A549 treated with AZD9567 at 1 μM for 4 hours (cell line): ENCODE measurements around the gene TMPRSS4. TPM values are rescaled to one million over a fixed set of nuclear protein-coding genes. Genes with fewer than 3 reads are reported as not detected.

Source experiments
- total RNA-seq: library from RNA; stranded (reverse); fragments of 200-300 nt; extraction: Qiagen RNA extraction; gene quantifications from 5 replicates; pipeline ENCODE4 v1.2.3, GENCODE V29; 2022; ENCODE audit not compliant: insufficient read depth

TMPRSS4 gene, protein sequence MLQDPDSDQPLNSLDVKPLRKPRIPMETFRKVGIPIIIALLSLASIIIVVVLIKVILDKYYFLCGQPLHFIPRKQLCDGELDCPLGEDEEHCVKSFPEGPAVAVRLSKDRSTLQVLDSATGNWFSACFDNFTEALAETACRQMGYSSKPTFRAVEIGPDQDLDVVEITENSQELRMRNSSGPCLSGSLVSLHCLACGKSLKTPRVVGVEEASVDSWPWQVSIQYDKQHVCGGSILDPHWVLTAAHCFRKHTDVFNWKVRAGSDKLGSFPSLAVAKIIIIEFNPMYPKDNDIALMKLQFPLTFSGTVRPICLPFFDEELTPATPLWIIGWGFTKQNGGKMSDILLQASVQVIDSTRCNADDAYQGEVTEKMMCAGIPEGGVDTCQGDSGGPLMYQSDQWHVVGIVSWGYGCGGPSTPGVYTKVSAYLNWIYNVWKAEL
- total RNA-seq, result not detected in 5 replicates

GRCh38 chr11:118076754-118077281, at the start of gene TMPRSS4:
TMPRSS4 (plus strand) TSS chr11:118077078; CDS start chr11:118077303, 225 bp downstream.

DNA sequence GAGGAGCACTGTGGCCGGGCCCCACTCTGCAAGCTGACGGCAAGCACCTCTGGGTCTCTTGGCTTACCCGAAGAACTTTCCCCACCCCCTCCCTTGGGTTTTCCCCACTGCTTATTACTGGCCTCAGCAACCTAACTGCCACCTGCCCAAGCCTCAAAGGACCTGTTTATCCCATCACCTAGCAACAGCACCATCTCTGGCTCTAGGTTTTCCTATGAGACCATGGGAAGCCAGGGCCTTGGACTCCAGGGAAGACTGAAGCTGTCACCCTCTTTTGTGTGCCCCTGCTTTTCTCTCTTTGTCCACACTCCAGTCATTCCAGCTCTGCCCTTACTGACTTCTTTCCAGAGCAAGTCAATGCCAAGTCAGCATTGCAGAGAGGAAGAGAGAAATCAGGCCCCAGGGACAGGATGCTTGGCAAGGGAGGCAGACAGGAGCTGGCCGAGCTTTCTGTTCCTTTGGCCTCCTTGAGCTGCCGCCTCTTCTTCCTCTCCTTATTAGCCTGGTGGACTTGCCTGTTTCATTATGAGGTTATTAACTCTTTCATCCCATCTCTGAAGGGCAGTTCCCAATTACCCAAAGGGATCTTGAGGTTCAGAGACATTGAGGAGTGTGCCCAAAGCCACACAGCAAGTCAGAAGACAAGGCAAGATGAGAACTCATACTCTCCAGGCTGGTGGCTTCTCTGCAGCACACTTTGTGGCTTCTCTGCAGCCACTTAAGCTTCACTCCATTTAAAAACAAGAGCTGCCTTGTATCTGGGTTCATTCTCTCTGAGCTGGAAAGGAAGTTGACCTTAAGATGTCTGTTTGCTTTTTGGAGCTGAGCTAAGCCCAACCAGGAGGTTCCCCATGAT, 10.3 kb downstream of the TMPRSS4 start, which contains the start of gene SMIM35:
Gene SMIM35 (minus strand): TSS at position 51 of the 856 bp plus-strand sequence. CDS start 206 bp downstream, outside the sequence.

DNA sequence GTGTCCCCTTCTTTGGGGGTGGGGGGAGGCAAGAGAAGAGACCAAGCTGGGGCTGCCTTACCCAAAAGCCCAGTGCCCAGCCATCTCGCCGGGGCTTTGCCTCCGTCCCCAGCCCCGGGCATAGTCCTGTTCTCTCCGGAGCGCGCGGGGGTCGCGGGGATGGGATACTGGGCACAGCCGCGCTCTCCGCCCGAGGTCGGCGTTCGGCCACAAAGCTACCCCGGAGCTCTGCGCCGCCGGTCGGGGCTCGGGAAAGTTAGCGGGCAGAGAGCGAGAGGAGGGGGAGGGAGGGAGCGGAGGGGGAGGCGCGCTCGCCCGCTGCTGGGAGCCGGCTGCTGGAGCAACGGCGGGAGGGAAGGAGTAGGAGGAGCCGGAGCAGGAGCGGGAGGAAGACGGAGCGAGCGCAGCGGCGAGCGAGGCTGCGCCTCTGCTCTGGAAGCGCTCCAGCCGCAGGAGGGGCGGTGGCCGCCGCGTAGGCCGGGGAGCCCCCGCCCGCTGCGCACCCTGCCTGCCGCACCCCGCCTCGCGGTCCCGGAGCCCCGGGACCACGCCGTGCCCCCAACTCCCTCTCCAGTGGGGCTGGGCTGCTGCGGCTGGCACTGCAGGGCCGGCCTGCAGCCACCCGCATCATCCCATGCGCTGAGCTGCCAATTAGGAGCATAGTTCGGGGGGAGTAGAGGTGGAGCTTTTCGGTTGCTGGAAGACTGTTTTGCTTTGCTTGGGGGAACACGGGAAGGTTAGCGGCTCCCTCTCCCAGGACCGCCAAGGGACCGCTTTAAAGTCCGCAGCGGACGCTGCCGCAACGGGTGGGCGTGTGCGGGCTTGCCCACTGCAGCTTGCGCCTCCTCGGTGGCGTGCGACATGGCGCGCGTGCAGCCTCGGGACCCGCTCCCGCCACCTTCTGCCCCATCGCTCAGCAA, 75.9 kb downstream of the TMPRSS4 start, which contains the start of gene SCN4B:
Gene SCN4B (minus strand): TSS at position 272 of the 920 bp plus-strand sequence. CDS start 150 bp downstream, at position 122.

Other genes with a start within 250 kb of the TMPRSS4 start
- 0.22 to 0.28 TPM (median 0.23 TPM) in 3 of 5 replicates, not detected in the others for gene FXYD6, start 200.4 kb upstream of the TMPRSS4 start, total RNA-seq
- 0.02 to 0.05 TPM in 2 of 5 replicates, not detected in the others for gene TMPRSS13, start 147.7 kb upstream of the TMPRSS4 start, total RNA-seq
- gene IL10RA, start 90.7 kb upstream of the TMPRSS4 start, total RNA-seq, result 0.04 to 0.16 TPM (median 0.08 TPM) in 3 of 5 replicates, not detected in the others
- gene SMIM35, start 9.9 kb downstream of the TMPRSS4 start, total RNA-seq, result not detected in 5 replicates
- 0.02 to 0.05 TPM (median 0.03 TPM) in 3 of 5 replicates, not detected in the others for gene SCN4B, start 75.7 kb downstream of the TMPRSS4 start, total RNA-seq
- not detected in 5 replicates for gene SCN2B, start 99.6 kb downstream of the TMPRSS4 start, total RNA-seq
- gene JAML, start 147.9 kb downstream of the TMPRSS4 start, total RNA-seq, result not detected in 5 replicates
- gene MPZL3, start 175.3 kb downstream of the TMPRSS4 start, total RNA-seq, result 0.19 to 0.33 TPM (median 0.26 TPM) in 4 of 5 replicates, not detected in the other
- 0.06 to 0.13 TPM (median 0.07 TPM) in 3 of 5 replicates, not detected in the others for gene MPZL2, start 187.2 kb downstream of the TMPRSS4 start, total RNA-seq
- not detected in 5 replicates for gene CD3E, start 227.7 kb downstream of the TMPRSS4 start, total RNA-seq